Ovary (tissue), 3 donors: ENCODE measurements around the gene DYNC1H1.

ENCODE experiments used
- EP300 ChIP-seq: sonication (generic); formaldehyde crosslinking; IDR thresholded peaks from one replicate; pipeline ENCODE4 v1.6.1; 2017; ENCODE audit warnings: antibody characterized with exemption
- TF ChIP-seq, protein P1 (sequence below), 3 donors: fragments of 450-650 bp in 2 of 3; fragments of 200-600 bp in 1 of 3; IDR thresholded peaks; one replicate each; pipeline versions ENCODE4 v1.5.1 to v1.8.0; 2016 to 2022; ENCODE audit warnings: antibody characterized with exemption in 3 of 3, mild to moderate bottlenecking in 1 of 3
- donor health status: DM: no; HTN: no; CAD: no.

DNA sequence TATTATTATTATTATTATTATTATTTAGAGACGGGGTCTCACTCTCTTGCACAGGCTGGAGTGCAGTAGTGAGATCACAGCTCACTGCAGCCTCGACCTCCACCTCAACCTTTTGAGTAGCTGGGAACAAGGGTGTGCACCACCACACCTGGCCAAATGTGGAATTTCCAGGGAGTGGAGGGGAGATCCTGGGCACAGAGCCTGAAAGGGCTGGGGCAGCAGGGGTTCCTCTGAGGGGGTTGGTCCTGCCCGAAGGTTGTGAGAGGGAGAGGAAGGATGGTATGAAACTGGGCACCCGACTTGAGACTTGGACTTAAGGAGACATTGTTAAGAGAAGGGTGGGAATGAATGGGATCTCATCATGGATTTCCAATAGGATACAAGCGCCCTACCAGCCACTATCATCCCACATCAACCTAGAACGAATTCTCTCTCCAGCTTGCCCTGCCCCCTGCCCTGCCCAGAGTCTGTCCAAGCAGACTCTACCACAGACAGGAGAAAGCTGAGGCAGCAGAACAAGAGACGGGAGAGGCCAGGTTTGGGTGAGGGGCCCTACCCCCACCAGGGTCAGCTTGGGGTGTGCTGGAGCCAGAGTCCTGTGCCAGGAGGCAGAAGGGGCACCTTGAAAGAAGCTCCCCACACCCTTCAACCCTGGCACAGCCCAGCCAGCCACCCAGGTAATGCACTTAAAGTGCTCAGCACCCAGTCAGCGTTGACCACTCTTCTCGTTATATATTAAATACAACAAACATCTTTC, 2.4 kb upstream of the DYNC1H1 start:
- TF ChIP-seq, protein P1, sequence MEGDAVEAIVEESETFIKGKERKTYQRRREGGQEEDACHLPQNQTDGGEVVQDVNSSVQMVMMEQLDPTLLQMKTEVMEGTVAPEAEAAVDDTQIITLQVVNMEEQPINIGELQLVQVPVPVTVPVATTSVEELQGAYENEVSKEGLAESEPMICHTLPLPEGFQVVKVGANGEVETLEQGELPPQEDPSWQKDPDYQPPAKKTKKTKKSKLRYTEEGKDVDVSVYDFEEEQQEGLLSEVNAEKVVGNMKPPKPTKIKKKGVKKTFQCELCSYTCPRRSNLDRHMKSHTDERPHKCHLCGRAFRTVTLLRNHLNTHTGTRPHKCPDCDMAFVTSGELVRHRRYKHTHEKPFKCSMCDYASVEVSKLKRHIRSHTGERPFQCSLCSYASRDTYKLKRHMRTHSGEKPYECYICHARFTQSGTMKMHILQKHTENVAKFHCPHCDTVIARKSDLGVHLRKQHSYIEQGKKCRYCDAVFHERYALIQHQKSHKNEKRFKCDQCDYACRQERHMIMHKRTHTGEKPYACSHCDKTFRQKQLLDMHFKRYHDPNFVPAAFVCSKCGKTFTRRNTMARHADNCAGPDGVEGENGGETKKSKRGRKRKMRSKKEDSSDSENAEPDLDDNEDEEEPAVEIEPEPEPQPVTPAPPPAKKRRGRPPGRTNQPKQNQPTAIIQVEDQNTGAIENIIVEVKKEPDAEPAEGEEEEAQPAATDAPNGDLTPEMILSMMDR (IDR thresholded peaks at IDR 0.05), result no peak
- no peak for TF ChIP-seq EP300
